Hematopoietic multipotent progenitor cell treated with erythropoietin and hydrocortisone succinate and interleukin-3 and kit ligand, for 4 days (in vitro differentiated cells): ENCODE data around the gene PRDX4.
"Not testable (repeated sequence)": the region's sequence is repeated elsewhere in the genome, so short reads cannot be mapped to it uniquely, and the experiment has no call there.

Experiments used
- DNase-seq: peaks from one replicate; pipeline ENCODE4 v3.0.0-alpha.2; 2015

Gene PRDX4

GRCh38 chrX:23676486-23676885 is 9.2 kb downstream of the PRDX4 start:
- DNase-seq, result not testable (repeated sequence)

- DNase-seq, result no peak
Observed at GRCh38 chrX:23692166-23692565, 24.9 kb downstream of the PRDX4 start.

GRCh38 chrX:23694606-23695005 is 27.3 kb downstream of the PRDX4 start:
- peak; percentile 76 for DNase-seq

DNA sequence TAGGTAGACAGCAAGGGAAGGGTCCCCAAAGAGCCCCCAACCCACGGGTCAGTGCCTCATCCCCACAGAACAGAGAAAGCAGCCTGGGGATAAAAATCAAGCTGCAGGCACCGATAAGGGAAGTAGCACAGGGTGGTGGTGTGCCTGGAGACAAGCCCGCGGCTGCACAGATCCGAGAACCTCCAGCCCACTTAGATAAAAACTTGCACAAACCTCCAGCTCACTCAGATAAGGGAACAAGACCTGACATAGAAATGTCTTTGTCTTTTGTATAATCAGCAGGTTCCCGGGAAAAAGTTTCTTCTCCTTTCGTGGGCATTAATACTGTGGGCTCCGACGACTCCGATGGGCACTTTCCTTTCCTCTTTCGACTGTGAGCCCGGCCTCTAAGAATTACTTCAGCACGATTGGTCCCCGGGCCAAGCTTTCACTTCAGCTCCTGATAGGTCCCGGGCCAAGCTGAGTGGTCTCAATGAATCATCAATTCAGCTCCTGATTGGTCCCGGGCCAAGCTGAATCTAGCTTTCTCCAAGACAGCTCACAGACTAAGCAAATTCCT is 32.4 kb downstream of the PRDX4 start:
- peak; percentile 89 for DNase-seq

- no peak for DNase-seq
Observed at GRCh38 chrX:23704673-23705206, 37.4 kb downstream of the PRDX4 start.

DNA sequence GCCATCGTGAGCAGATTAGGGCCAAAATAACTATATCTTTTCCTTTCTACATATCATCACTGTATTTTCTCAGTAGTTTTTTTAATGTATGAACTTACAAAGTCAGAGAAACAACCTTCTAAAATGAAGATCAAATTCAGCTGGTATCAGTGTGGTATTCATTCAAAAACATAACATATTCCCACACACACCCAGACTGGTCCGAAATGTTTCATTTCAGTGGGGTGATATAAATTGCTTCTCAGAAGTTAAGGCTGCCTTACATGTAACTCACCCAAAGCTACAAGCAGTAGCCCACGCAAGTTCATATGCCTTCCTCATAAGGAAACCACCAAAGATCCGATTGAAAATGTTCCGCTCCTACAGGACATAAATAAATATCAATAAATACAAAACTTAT is 37.9 kb downstream of the PRDX4 start:
- DNase-seq, result no peak

DNA sequence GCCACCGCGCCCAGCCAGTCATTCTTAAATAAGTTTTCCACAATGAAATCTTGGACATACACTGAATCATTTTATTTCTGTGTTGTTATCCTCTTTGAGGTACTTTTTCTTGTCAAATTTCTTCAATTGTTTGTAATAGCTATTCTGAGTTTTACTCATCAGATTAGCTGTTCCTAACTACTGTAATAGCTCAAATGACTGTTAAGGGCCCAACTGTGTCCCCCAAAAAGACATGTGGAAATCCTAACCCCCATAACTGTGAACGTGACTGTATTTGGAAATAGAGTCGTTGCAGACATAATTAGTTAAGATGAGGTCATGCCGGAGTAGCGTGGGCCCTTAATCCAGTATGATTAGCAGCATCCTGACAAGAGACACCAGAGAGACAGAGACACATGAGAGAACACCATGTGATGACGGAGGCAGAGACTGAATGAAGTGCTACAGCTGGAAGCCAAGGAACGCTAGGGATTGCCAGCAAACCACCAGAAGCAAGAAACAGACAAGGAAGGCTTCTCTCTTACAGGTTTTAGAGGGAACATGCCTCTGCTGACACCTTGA is 52.9 kb downstream of the PRDX4 start:
- no peak for DNase-seq

GRCh38 chrX:23726191-23726590 is 58.9 kb downstream of the PRDX4 start:
- DNase-seq, result peak; percentile 68

DNA sequence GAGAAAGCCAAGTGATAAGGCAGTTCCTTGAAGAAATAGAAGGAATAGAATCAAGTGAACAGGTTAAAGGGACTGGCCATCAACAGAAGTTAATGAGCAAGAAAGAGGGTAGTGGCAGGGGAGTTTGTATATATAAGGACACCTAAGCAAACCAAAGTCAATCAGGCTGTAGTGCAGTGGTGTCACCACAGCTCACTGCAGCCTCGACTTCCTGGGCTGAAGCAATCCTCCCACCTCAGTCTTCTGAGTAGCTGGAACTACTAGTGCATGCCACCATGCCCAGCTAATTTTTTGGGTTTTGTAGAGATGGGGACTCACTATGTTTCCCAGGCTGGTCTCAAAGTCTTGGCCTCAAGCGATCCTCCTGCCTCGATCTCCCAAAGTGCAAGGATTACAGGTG is 59.9 kb downstream of the PRDX4 start:
- DNase-seq, result peak; percentile 32

DNA sequence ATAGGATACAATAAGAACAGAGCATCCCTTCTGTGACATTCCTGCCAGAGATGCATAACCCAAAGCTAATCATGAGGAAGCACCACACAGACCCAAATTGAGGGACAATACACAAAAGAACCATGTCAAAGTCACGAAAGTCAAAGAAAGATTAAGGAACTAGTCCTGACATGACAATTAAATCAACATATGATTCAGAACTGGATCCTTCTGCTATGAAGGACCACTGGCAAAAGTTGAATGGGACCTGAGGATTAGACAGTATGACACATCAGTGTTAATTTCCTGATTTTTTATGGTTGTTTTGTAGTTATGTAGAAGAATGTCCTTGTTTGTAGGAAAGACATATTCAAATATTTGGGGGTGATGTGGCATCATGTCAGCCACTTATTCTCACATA is 61.9 kb downstream of the PRDX4 start:
- no peak for DNase-seq

DNA sequence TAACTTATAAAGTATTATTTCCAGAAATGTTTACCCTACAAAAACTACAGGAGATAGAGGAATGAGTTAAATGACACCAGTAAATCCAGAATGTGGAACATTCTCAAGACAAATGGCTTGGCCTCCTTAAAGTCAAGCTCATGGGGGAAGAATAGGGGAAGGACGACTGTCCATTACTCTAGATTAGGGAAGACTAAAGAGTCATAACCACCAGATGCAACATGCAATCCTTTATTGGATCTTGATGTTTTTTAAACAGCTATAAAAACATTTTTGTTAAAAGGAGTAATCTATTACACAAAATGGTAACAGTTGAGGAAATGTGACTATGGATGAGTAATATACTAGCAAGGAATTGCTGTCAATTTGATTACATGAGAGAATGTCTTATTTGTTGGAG is 64.7 kb downstream of the PRDX4 start:
- DNase-seq, result no peak

- DNase-seq, result no peak
Observed at GRCh38 chrX:23732704-23733103, 65.4 kb downstream of the PRDX4 start.
